Uterus (tissue), 4 donors: Measurements from ENCODE around the gene GART. TPM values are rescaled to one million over a fixed set of nuclear protein-coding genes. Genes with fewer than 3 reads are reported as not detected.

ENCODE experiments used
- DNase-seq, 2 donors: peaks; one replicate each; pipeline ENCODE4 v3.0.0-alpha.2; 2019 to 2020
- H3K27ac ChIP-seq, 2 donors: fragments of 200-600 bp; sonication (generic); 1 replicate in 1 of 2; 2 replicates in 1 of 2; pipeline ENCODE4 v1.5.1; 2016 to 2018
- H3K27me3 ChIP-seq, 2 donors: fragments of 200-600 bp; sonication (generic); one replicate each; pipeline ENCODE4 v1.5.1; 2018 to 2019; ENCODE audit warnings: control low read depth in 1 of 2
- H3K36me3 ChIP-seq, 2 donors: fragments of 200-600 bp; sonication (generic); one replicate each; pipeline ENCODE4 v1.5.1; 2019; ENCODE audit warnings: control low read depth in 1 of 2
- H3K4me1 ChIP-seq, 2 donors: fragments of 200-600 bp; sonication (generic); one replicate each; pipeline ENCODE4 v1.5.1; 2018 to 2019; ENCODE audit warnings: control low read depth in 1 of 2
- H3K4me3 ChIP-seq, 2 donors: fragments of 200-600 bp; sonication (generic); 1 replicate in 1 of 2; 2 replicates in 1 of 2; pipeline ENCODE4 v1.5.1; 2018 to 2019; ENCODE audit warnings: mild to moderate bottlenecking in 1 of 2
- H3K9me3 ChIP-seq, 2 donors: fragments of 200-600 bp; sonication (generic); one replicate each; pipeline ENCODE4 v1.5.1; 2019; ENCODE audit warnings: control low read depth in 1 of 2
- POLR2A ChIP-seq, 2 donors: fragments of 450-650 bp; IDR thresholded peaks; one replicate each; pipeline ENCODE4 v1.6.1; 2016; ENCODE audit warnings: antibody characterized with exemption in 2 of 2, mild to moderate bottlenecking in 1 of 2, moderate library complexity in 1 of 2
- intact Hi-C: fragments of 100-400 bp; cut with DNase I; formaldehyde crosslinking; loops from one replicate; pipeline ENCODE4 v1.15.1; 2023; ENCODE audit warnings: low total_unique reads
- total RNA-seq, 4 donors: library from RNA; depleted of rRNA in 3 of 4; stranded (reverse); fragments of >200 nt in 3 of 4; gene quantifications; one replicate each; pipeline versions ENCODE4 v1.1.0 to v1.2.4, GENCODE V29; 2014 to 2023
- TF ChIP-seq, protein P1 (sequence below), 4 experiments: fragments of 200-600 bp in 2 of 4; fragments of 450-650 bp in 2 of 4; sonication (generic) in 2 of 4; IDR thresholded peaks; one replicate each; pipeline ENCODE4 v1.5.1; 2016 to 2019; ENCODE audit warnings: antibody characterized with exemption in 4 of 4, mild to moderate bottlenecking in 2 of 4, moderate library complexity in 1 of 4
- donor health status: DM: yes; HTN: yes; CAD: no.

The GART gene
- total RNA-seq, 4 donors from 2014 or later, result 10.5 to 120 (median 36.6) TPM

- Histone ChIP-seq H3K4me3 (no peak overlapping the region), H3K4me1 (peaks cover 0 to 7% of the 10 kb centered on the region in 2 donors), H3K9me3 (no peaks in the 10 kb centered on the region), H3K36me3 (no peaks in the 10 kb centered on the region), H3K27ac (no peak overlapping the region), H3K27me3 (no peaks in the 10 kb centered on the region)
- intact Hi-C loops, result no loop called here
- TF ChIP-seq, protein P1, sequence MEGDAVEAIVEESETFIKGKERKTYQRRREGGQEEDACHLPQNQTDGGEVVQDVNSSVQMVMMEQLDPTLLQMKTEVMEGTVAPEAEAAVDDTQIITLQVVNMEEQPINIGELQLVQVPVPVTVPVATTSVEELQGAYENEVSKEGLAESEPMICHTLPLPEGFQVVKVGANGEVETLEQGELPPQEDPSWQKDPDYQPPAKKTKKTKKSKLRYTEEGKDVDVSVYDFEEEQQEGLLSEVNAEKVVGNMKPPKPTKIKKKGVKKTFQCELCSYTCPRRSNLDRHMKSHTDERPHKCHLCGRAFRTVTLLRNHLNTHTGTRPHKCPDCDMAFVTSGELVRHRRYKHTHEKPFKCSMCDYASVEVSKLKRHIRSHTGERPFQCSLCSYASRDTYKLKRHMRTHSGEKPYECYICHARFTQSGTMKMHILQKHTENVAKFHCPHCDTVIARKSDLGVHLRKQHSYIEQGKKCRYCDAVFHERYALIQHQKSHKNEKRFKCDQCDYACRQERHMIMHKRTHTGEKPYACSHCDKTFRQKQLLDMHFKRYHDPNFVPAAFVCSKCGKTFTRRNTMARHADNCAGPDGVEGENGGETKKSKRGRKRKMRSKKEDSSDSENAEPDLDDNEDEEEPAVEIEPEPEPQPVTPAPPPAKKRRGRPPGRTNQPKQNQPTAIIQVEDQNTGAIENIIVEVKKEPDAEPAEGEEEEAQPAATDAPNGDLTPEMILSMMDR (IDR thresholded peaks at IDR 0.05), result no peak
- no peak for TF ChIP-seq POLR2A (IDR thresholded peaks at IDR 0.05)
- no peak for DNase-seq
Measured at GRCh38 chr21:33554236-33554981, 12.5 kb upstream of the GART start.

DNA sequence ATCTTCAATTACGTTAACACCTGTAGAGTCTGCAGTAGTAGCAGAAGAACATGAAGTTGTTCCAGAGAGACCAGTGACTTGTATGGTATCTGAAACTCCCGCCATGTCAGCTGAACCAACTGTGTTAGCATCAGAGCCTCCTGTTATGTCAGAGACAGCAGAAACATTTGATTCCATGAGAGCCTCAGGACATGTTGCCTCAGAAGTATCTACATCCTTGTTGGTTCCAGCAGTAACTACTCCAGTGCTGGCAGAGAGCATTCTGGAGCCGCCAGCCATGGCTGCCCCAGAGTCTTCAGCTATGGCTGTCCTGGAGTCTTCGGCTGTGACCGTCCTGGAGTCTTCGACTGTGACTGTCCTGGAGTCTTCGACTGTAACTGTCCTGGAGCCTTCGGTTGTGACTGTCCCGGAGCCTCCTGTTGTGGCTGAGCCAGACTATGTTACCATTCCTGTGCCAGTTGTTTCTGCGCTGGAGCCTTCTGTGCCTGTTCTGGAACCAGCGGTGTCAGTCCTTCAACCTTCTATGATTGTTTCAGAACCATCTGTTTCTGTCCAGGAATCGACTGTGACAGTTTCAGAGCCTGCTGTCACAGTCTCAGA is 11.2 kb upstream of the GART start:
- no peaks in the 10 kb centered on the region for H3K27me3 ChIP-seq
- H3K4me1 ChIP-seq, result peaks cover 0 to 7% of the 10 kb centered on the region in 2 donors
- H3K4me3 ChIP-seq, result no peak overlapping the region
- no peak overlapping the region for H3K27ac ChIP-seq
- H3K36me3 ChIP-seq, result no peaks in the 10 kb centered on the region
- no peak for TF ChIP-seq POLR2A (IDR thresholded peaks at IDR 0.05)
- TF ChIP-seq, protein P1 (IDR thresholded peaks at IDR 0.05), result no peak
- DNase-seq, result no peak
- no peaks in the 10 kb centered on the region for H3K9me3 ChIP-seq
- intact Hi-C loops, result no loop called here

DNA sequence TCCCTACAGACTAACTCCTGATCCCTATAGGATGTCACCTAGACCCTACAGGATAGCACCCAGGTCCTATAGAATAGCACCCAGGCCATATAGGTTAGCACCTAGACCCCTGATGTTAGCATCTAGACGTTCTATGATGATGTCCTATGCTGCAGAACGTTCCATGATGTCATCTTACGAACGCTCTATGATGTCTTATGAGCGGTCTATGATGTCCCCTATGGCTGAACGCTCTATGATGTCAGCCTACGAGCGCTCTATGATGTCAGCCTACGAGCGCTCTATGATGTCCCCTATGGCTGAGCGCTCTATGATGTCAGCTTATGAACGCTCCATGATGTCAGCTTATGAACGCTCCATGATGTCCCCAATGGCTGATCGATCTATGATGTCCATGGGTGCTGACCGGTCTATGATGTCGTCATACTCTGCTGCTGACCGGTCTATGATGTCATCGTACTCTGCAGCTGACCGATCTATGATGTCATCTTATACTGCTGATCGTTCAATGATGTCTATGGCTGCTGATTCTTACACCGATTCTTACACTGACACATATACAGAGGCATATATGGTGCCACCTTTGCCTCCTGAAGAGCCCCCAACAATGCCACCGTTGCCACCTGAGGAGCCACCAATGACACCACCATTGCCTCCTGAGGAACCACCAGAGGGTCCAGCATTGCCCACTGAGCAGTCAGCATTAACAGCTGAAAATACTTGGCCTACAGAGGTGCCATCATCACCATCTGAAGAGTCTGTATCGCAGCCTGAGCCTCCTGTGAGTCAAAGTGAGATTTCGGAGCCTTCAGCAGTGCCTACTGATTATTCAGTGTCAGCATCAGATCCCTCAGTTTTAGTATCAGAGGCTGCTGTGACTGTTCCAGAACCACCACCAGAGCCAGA is 10.4 kb upstream of the GART start:
- Histone ChIP-seq H3K27me3 (no peaks in the 10 kb centered on the region), H3K4me1 (peaks cover 0 to 7% of the 10 kb centered on the region in 2 donors), H3K9me3 (no peaks in the 10 kb centered on the region), H3K27ac (no peak overlapping the region), H3K4me3 (no peak overlapping the region), H3K36me3 (no peaks in the 10 kb centered on the region)
- intact Hi-C loops, result no loop called here
- TF ChIP-seq, protein P1 (IDR thresholded peaks at IDR 0.05), result no peak
- no peak for DNase-seq

DNA sequence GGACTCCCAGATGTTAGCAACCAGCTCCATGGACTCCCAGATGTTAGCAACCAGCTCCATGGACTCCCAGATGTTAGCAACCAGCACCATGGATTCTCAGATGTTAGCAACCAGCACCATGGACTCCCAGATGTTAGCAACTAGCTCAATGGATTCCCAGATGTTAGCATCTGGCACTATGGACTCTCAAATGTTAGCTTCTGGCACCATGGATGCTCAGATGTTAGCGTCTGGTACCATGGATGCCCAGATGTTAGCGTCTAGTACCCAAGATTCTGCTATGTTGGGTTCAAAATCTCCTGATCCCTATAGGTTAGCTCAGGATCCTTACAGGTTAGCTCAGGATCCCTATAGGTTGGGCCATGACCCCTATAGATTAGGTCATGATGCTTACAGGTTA is 9.7 kb upstream of the GART start:
- Histone ChIP-seq H3K9me3 (no peaks in the 10 kb centered on the region), H3K4me3 (no peak overlapping the region), H3K4me1 (peaks cover 0 to 7% of the 10 kb centered on the region in 2 donors), H3K27me3 (no peaks in the 10 kb centered on the region), H3K36me3 (no peaks in the 10 kb centered on the region), H3K27ac (no peak overlapping the region)
- intact Hi-C loops, result no loop called here
- no peak for DNase-seq
- TF ChIP-seq POLR2A (IDR thresholded peaks at IDR 0.05), result no peak
- TF ChIP-seq, protein P1 (IDR thresholded peaks at IDR 0.05), result no peak
